SK-MEL-5 (cell line): ENCODE measurements around the gene TRAK1. TPM values are rescaled to one million over a fixed set of nuclear protein-coding genes. Genes with fewer than 3 reads are reported as not detected.
A peak's percentile ranks its signal among the peaks of the same experiment; 100 is the strongest.

Source experiments
- DNase-seq: peaks from one replicate; pipeline ENCODE4 v3.0.0-alpha.2; 2016; ENCODE audit warnings: low read depth, low spot score
- in situ Hi-C: cut with HindIII; loops from 2 replicates; pipeline ENCODE4 v1.10.0; 2016; ENCODE audit warnings: low sequenced_read_pairs, high pct_unique_total_duplicates, low pct_unique_long_range_greater_than_20kb
- total RNA-seq: library from RNA; depleted of rRNA; stranded (reverse); fragments of >200 nt; shearing (Covaris generic); gene quantifications from 2 replicates; pipeline ENCODE4 v1.2.3, GENCODE V29; 2014

Gene TRAK1
- total RNA-seq, 1 experiment from 2014 or later: 30.8 TPM

DNA sequence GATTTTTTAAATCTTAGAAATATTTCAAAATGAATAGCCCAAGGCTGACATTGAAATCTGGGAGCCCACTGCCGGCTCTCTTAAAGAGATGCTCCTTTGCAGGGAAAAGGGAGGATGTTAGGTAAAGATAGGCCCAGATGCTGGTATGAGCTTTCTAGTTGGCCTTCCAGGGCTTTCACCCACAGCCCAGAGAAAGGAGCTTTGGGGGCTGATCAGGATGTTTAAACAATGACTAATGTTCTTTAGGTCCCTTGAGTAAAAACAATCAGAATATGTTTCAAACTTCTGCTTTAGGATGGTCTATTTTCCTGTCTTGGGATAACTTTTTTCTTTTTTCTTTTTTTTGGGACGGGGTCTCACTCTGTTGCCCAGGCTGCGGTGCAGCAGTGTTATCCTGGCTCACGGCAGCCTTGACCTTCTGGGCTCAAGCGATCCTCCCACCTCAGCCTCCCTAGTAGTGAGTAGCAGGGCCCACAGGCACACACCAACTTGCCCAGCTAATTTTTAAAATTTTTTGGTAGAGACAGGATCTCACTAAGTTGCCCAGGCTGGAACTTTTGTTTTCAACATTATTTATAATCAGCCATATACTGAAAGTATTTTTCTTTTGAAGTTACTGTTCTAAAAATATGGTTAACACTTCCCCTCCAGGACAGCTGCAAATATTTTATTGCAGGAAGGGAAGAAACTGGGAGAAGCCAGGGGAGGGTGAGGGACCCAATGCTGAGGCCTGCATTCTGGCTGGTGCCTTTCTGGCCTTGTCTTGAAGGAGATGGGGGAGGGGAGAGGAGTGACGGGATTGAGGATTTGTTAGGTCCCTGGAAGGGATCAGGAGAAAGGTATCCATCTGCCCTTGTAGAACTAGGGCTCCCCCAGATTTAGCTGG lies 70.1 kb downstream of the TRAK1 start:
- DNase-seq: no peak
- in situ Hi-C loops: no loop called here

DNA sequence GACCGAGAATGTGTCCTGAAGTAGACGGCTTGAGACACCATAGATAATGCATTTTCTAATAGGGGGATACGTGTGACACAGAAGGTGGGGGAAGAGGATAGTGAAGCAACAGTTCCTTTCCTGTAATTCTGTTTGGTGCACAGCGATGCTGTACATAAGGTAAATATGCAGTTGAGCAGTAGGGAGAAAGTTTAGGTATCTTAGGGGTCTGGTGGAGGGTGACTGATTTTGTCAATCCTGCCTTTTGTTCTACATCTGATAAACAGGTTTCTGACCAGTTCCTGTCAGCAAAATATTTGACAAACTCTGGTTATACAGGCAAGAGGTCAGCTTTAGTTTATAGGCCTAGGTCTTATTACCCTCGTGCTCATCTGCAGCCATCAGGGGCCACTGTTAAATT lies 71.3 kb downstream of the TRAK1 start:
- in situ Hi-C loops: no loop called here
- no peak for DNase-seq

DNA sequence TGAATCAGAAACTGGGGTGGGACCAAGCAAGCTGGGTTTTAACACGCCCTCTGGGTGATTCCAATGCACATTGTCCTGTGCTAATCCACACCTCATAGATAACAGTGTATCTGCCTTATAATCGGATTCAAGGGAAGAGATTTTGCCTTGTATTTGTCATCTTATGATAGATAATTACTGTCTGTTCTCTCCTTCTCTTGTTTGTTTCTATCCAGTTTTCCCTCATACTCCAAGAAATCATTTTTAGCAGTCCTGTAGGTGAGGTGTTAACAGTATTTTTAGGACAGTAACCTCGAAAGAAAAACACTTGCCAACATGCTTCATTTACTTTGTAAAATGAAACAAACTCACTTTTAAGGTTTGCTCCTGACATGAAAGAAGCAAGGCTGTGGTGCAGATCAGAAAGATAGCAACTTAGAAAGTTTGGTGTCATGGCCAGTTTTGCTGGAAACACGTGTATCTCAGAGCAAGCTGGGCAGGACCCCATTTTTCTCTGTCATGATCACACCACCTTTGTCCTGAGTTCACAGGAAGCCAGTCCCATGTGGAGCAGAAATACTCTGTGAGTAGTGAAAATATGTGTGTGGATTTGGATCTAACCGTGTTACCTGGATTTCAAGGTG lies 72.6 kb downstream of the TRAK1 start:
- in situ Hi-C loops: no loop called here

DNA sequence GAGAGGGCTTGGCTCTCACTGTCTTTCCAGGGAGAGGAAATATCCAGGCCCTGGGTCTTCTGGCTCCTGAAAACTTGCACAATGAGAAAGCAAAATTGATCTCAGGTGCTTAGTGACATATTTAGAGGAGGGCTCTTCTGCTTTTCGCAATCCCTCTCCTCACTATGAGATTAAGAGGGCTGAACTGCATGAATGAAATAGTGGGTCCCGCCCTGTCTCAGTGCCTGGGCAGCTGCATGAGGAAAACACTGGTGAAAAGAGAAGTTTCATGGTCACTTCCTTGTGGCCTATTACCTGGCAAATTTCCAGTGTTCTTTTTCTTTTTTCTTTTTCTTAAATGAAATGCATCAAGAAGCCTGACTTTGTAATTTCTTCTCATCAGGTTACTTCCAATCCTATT lies 73.5 kb downstream of the TRAK1 start:
- in situ Hi-C loops: no loop called here

More for the DNA sequence above, 72.6 kb downstream of the TRAK1 start:
- DNase-seq: no peak

DNA sequence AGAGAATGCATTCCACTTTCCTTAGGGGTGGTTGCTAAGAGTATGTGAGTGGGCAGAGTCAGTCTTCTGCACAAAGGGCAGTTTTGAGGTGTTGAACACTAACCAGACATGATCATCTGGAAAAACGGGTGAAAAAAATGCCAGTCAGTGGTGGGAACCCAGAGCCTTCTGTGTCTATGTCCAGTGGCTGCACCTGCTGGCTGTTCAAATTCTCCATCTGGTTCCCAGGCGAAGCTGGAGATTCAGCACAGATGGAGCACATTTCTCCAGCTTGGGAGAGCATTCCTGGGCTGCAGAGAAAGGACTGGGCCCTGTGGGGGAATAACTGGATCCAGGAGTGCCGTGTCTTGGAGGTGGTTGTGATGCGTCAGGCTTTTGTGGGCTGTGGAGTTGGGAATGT lies 74.1 kb downstream of the TRAK1 start:
- in situ Hi-C loops: no loop called here
- no peak for DNase-seq

More for the DNA sequence above, 73.5 kb downstream of the TRAK1 start:
- DNase-seq: no peak

DNA sequence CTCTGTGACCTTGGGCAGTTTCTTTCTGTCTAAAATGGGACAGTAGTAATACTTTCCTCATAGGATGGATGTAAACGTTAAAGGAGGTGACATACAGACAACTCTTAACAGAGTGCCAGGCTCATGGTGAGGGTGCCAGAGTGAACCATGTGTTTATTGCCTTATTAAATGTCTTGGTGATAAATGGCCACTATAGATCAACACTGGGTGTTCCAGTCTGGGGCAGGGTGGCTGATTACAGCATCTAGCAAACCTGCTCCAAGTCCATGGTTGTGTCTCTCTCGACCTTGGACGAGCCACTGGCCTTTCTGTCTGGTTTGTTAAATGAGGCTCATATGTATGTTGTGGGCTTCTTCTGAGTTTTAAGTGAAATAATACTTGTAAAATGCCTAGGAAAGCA lies 75.1 kb downstream of the TRAK1 start:
- DNase-seq: no peak
- in situ Hi-C loops: no loop called here

DNA sequence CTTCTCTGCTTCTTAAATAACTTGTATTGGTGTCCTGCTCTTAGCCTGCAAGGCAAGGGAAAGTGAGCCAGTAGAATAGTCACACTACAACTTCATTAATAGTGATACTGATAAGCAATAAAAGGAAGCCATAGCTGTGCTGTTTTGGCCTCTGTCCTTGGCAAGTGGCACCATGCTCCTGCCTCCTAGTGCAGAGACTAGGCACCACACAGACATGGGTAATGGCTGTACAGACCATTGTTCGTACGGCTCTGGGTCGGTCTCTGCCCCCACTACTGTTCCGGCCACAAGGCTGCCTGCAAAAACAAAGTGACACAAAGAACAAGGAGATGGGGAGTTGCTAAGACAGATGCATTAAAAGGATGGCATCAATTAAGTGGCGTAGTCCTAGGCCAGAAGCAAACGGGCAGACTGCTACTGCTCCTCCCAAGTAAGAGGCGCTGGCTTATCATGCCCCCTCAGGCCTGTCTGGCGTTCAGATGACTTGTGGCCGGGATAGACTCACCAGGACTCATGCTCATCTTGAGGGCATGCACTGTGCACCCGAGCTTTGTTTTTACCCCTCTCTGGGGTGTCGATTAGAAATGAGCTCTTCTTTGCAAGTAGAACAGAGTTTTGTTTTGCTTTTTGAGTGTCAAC lies 75.6 kb downstream of the TRAK1 start:
- in situ Hi-C loops: no loop called here
- DNase-seq: no peak

DNA sequence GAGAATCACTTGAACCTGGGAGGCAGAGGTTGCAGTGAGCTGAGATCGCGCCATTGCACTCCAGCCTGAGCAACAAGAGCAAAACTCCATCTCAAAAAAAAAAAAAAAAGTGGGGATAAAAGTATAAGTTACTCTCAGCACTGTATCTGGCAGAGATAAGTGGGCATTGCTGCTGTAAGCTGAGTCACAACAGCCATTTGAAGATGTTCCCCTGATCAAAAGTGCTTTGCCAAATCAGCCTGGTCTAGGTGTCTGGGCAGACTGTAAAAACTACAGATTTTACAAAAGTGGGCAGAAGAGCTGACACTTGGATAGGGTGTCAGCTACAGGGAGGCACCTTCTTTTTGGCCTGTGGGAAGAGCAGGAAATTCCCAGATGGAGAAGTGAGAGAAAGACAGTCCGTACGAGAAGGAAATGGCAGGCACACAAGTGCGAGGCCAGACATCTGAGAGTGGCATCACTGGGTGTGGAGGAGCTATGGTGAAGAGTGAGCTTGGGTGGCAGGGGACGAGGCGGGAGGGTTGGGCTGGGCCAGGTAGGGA lies 78.5 kb downstream of the TRAK1 start:
- in situ Hi-C loops: no loop called here
- DNase-seq: no peak

DNA sequence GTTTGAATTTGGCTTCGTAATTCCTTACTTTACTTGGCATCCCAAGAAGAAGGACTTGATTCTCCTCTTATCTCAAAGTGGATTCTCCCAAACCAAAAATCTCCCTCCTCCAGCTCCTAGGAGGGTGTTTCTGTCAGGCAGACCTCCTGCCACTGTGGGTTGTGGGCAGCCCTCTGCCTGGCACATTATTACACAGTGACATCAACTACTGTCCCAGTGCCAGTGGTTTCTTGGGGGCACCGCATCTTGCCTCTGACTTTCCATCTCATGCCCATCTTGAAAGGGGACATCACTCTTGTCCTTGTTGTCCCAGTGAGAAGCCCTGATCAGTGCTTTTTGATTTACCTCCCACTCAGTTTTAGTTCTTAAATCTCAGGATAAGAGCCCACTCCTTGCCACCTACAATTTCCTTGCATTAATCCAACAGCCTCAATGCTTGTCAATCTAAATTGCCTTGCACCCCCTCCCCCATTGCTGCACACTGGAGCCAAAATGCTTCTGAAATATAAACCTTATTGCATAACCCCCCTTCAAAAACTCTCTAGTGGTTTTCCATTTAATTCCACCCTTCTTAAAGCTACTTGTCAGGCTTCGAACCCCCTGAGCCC lies 81.0 kb downstream of the TRAK1 start:
- no peak for DNase-seq
- in situ Hi-C loops: no loop called here

DNA sequence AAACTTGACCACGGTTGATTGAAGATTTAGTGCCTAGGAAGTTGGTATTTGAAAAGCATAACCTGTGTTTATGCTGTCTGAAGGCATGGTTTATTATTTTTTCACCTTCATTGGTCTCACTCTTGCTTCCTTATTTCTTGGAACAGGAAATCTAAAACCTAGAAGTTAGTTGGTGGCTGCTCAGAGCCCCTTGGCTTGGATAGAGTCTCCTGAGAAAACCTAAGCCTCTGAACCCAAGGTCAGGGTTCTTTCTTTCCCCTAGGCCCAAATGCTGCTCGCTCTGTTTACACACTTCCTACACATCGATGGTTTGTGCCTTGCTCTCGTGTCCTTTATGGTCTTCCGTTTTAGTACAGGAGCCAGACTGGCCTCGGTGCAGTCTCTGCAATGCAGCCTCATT lies 82.2 kb downstream of the TRAK1 start:
- in situ Hi-C loops: no loop called here
- DNase-seq: no peak

DNA sequence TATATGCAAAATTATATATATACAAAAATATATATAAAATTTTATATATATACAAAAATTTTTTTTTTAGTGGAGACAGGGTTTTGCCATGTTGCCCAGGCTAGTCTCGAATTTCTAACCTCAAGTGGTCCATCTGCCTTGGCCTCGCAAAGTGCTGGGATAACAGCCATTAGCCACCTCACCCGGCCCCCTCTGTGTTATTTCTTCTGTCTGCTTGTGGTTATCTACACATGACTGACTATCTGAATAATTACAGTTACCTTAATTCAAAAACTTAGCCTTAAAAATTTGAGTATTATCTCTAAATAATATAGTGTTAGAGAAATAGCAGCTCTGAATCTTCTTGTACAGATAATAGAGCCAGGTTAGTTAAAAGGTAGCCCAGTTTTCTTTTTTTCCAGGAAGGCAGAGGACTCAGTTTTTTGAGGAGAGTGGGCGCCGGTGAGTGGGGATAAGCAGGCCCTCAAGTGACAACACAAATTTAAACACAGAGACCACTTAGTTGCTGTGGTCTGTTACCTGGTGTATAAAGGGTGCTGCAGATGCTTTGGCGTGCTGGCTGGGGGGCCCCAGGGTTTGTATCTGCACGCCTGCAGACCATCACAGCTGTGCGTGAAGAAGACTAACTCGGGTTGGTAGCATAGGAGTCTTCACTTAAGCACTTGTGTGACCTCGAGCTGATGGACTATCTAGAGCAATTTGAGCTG lies 83.7 kb downstream of the TRAK1 start:
- in situ Hi-C loops: no loop called here
- DNase-seq: no peak

DNA sequence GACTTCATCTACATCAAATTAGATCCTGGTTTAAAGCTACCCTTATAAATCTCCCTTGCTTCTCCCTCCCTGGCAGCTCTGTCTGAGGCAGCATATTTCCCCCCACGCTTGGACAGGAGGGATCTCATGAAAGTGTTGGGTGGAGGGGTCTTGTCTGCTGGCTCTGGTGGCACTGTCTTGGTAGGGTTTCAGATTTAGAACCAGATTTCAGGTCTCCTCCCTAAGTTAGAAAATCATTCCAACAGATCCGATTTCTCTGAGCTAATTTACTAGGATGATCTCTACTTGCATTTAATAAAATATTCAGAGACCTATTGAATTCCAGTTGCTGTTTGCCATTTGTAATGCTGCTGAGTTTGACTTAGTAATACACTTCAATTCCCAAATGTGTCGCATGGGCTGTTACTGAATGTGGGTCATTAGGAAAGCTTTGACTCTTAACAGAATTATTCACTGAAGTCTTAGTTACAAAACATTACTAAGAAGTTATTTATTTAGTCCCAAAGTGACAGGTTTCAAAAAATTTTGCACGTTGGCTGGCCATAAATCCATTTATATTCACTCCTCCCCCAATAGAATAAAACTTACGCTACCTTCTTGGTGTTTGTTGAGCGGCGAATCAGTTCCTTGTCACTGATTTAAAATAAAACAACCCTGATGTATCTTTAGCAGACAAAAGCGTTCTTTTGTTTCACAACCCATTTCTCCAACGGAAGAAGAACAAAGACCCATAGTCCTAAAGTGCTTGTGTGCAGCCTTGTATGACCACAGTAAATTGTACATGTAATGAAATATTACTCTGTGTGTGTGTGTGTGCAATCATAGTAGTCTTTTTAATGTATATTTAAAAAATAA lies 84.5 kb downstream of the TRAK1 start:
- in situ Hi-C loops: no loop called here
- DNase-seq: peak; percentile 79

DNA sequence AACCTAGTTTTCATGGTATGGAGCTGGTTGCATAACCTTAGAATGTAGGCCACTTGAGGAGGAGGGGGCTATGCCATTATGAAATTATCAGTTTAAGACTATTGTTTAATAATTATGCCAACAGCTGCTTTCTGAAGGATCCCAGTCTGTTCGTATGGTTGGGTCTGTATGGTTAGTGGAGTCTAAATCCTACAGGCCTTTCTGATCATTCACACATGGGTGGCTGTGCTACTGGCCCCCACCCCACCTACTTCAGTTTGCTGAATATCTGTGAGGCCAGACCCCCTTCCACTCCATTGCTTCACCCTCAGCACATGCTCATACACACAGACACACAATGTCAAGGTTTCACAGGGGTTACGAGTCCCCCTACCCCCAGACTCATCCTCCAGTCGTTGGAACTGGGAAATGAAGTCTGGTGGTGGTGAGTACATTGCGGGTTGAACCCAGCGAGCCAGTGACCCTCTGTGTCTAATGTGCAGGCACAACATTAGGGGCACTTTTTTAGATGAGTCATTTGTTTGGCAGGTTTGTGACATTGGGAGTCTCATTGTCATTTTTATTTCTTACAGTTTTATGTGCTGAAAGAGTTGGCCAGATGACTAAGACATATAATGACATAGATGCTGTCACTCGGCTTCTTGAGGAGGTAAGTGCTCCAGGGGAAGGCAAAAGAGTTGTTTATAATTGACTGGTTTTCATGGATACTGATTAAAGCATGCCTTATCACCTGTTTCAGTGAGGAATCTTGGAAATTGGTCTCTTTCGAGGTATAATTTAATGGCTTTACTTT lies 85.3 kb downstream of the TRAK1 start:
- in situ Hi-C loops: no loop called here
- no peak for DNase-seq

DNA sequence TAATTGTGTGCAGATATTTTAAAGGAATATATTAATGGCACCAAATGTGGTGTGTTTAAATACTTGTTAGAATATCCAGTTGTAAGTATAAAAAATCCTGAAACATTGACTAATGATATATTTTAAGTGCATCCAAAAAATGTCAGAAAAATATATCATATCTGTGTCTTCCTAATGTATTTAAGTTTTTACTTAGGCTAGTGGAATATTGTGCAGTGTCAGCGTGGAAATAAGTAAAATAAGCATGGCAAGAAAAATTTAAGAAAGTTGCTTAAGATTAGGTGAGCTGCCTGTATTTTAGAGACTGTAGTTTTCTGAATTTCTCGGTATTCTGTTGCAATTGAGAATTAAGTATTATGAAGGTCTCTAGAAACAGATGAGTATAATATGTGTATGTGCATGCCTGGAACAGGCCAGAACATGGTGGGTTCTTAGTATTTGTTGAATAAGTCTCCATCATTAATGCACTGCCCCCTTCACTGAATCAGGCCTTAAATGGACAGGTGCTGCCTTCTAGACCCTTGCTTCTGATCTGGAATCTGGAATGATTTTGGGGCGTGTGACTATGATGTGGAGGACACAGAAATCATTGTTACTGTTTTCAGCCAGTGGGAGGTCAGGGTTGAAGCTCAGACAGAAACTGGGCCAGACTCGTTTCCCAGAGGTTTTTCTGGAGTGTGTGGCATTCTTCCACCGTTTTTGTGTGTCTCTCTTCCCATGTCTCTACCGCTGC lies 86.1 kb downstream of the TRAK1 start:
- in situ Hi-C loops: no loop called here

DNA sequence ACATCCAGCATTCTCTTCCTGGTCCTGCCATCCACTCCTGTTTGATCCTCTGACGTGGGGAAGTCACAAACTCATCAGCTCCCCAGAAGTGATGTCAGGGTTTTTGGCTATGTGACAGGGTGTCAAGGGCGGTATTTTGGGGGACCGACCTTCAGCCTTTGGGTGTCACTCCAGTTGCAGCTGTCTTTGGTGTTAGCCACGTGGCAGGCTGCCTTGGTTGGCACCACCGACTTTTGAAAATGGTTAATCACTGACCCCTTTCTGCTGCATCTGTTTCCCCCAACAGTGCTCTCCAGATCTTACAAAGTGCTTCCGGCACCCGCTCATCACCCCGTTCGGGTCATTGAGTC lies 86.6 kb downstream of the TRAK1 start:
- DNase-seq: no peak
- in situ Hi-C loops: no loop called here

More for the DNA sequence above, 86.1 kb downstream of the TRAK1 start:
- DNase-seq: peak; percentile 21
